GM12891 (cell line): ENCODE data around the gene ZNF487.

Experiments used
- POLR2A ChIP-seq: IDR thresholded peaks from 2 replicates; pipeline ENCODE4 v1.6.1; 2011; ENCODE audit warnings: low read depth, low read length, control low read depth
- POLR2AphosphoS5 ChIP-seq: IDR thresholded peaks from 2 replicates; pipeline ENCODE4 v1.6.1; 2011; ENCODE audit warnings: low read depth, low read length, control low read depth
- POU2F2 ChIP-seq: IDR thresholded peaks from 2 replicates; pipeline ENCODE4 v1.6.1; 2011; ENCODE audit warnings: low read depth, mild to moderate bottlenecking, control low read depth, low read length, moderate library complexity
- TAF1 ChIP-seq: IDR thresholded peaks from 2 replicates; pipeline ENCODE4 v1.6.1; 2011; ENCODE audit warnings: low read depth, low read length, control low read depth

DNA sequence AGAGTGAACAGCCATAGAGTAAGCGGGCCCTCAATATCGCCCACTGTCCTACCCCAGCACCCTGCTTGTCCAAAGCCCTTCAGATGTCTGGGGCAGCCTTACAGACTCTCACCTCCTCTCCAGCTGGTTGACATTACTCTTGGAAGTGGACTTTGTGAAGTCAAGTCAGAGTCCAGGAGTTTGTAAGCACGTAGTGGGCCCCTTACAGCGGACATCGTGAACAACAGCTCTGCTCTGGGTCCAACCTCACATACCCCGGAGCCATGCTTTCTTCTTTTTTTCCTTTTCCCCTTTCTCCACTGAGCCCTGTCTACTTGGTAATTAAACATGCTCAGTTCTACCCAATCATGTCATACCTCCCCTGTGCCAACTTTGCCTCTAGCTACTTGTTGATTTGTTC is 45.4 kb upstream of the ZNF487 start:
- no peak for TF ChIP-seq POLR2A
- no peak for TF ChIP-seq POLR2AphosphoS5
- no peak for TF ChIP-seq TAF1
- no peak for TF ChIP-seq POU2F2
